ENCODE data around the gene TEK. TPM values are rescaled to one million over a fixed set of nuclear protein-coding genes. Genes with fewer than 3 reads are reported as not detected.

TEK gene
- total and polyA plus RNA-seq, 2 experiments from 2014 or later, result 2.0 to 5.6 TPM

GRCh38 chr9:27126670-27127069 is 17.6 kb downstream of the TEK start:
- H3K27me3 ChIP-seq, result no peaks in the 10 kb centered on the region
- no peaks in the 10 kb centered on the region for H3K9me3 ChIP-seq (ENCODE audit: low read depth)
- H2AFZ ChIP-seq, result no peak overlapping the region
- TF ChIP-seq EZH2 (IDR thresholded peaks at IDR 0.05; ENCODE audit: borderline replicate concordance), result no peak
- no peak for TF ChIP-seq CTCF (IDR thresholded peaks at IDR 0.05; ENCODE audit: poor library complexity)
- TF ChIP-seq EZH2phosphoT487 (IDR thresholded peaks at IDR 0.05; ENCODE audit: low read depth, severe bottlenecking, unreplicated experiment), result no peak
- no peaks in the 10 kb centered on the region for H3K4me1 ChIP-seq (ENCODE audit: insufficient read depth)
- no peaks in the 10 kb centered on the region for H3K9me2 ChIP-seq (replicated peaks; ENCODE audit: insufficient read depth)
- no peak for DNase-seq (ENCODE audit: low spot score)
- no peak overlapping the region for H3K4me2 ChIP-seq
- no peaks in the 10 kb centered on the region for H4K20me1 ChIP-seq (ENCODE audit: insufficient read depth, poor library complexity, severe bottlenecking)
- no peak overlapping the region for H3K27ac ChIP-seq
- no peaks in the 10 kb centered on the region for H3K79me2 ChIP-seq
- 63% methylated on average over 2 of the region's 2 CpGs for WGBS (ENCODE audit: low lambda C conversion rate, missing lambda C conversion rate)
- H3K36me3 ChIP-seq (replicated peaks; ENCODE audit: insufficient read depth, low read depth), result no peaks in the 10 kb centered on the region
- no peak overlapping the region for H3K4me3 ChIP-seq

- no peaks in the 10 kb centered on the region for H3K36me3 ChIP-seq (replicated peaks; ENCODE audit: insufficient read depth, low read depth)
- H3K27me3 ChIP-seq, result no peaks in the 10 kb centered on the region
- H3K9me2 ChIP-seq (replicated peaks; ENCODE audit: insufficient read depth), result no peaks in the 10 kb centered on the region
- no peak overlapping the region for H3K4me2 ChIP-seq
- H3K9me3 ChIP-seq (ENCODE audit: low read depth), result no peaks in the 10 kb centered on the region
- no peak overlapping the region for H3K27ac ChIP-seq
- H3K4me1 ChIP-seq (ENCODE audit: insufficient read depth), result no peaks in the 10 kb centered on the region
- WGBS (ENCODE audit: low lambda C conversion rate, missing lambda C conversion rate), result 73% methylated on average over 1 of the region's 1 CpG
- DNase-seq (ENCODE audit: low spot score), result no peak
- H2AFZ ChIP-seq, result no peak overlapping the region
- no peak overlapping the region for H3K4me3 ChIP-seq
- no peaks in the 10 kb centered on the region for H3K79me2 ChIP-seq
- H4K20me1 ChIP-seq (ENCODE audit: insufficient read depth, poor library complexity, severe bottlenecking), result no peaks in the 10 kb centered on the region
- no peak for TF ChIP-seq EZH2phosphoT487 (IDR thresholded peaks at IDR 0.05; ENCODE audit: low read depth, severe bottlenecking, unreplicated experiment)
Observed at GRCh38 chr9:27129221-27129620, 20.2 kb downstream of the TEK start.

GRCh38 chr9:27131731-27132130 is 22.7 kb downstream of the TEK start:
- Histone ChIP-seq H3K9me3 (ENCODE audit: low read depth) (no peaks in the 10 kb centered on the region), H3K4me1 (ENCODE audit: insufficient read depth) (no peaks in the 10 kb centered on the region), H3K4me2 (no peak overlapping the region), H3K36me3 (replicated peaks; ENCODE audit: insufficient read depth, low read depth) (no peaks in the 10 kb centered on the region), H3K79me2 (no peaks in the 10 kb centered on the region), H2AFZ (no peak overlapping the region), H3K9me2 (replicated peaks; ENCODE audit: insufficient read depth) (no peaks in the 10 kb centered on the region), H4K20me1 (ENCODE audit: insufficient read depth, poor library complexity, severe bottlenecking) (no peaks in the 10 kb centered on the region), H3K4me3 (no peak overlapping the region), H3K27ac (no peak overlapping the region), H3K27me3 (no peaks in the 10 kb centered on the region)
- TF ChIP-seq EZH2phosphoT487 (IDR thresholded peaks at IDR 0.05; ENCODE audit: low read depth, severe bottlenecking, unreplicated experiment) (no peak), EZH2 (IDR thresholded peaks at IDR 0.05; ENCODE audit: borderline replicate concordance) (no peak), CTCF (IDR thresholded peaks at IDR 0.05; ENCODE audit: poor library complexity) (no peak)
- 76% methylated on average over 4 of the region's 4 CpGs for WGBS (ENCODE audit: low lambda C conversion rate, missing lambda C conversion rate)
- DNase-seq (ENCODE audit: low spot score), result no peak

- no peaks in the 10 kb centered on the region for H3K9me2 ChIP-seq (replicated peaks; ENCODE audit: insufficient read depth)
- no peak overlapping the region for H3K4me2 ChIP-seq
- no peak for TF ChIP-seq EZH2 (IDR thresholded peaks at IDR 0.05; ENCODE audit: borderline replicate concordance)
- H3K27me3 ChIP-seq, result no peaks in the 10 kb centered on the region
- no peak overlapping the region for H3K27ac ChIP-seq
- H3K4me3 ChIP-seq, result no peak overlapping the region
- no peaks in the 10 kb centered on the region for H3K4me1 ChIP-seq (ENCODE audit: insufficient read depth)
- no peak overlapping the region for H2AFZ ChIP-seq
- H4K20me1 ChIP-seq (ENCODE audit: insufficient read depth, poor library complexity, severe bottlenecking), result no peaks in the 10 kb centered on the region
- no peaks in the 10 kb centered on the region for H3K79me2 ChIP-seq
- no peaks in the 10 kb centered on the region for H3K36me3 ChIP-seq (replicated peaks; ENCODE audit: insufficient read depth, low read depth)
- WGBS (ENCODE audit: low lambda C conversion rate, missing lambda C conversion rate), result 79% methylated on average over 4 of the region's 4 CpGs
- H3K9me3 ChIP-seq (ENCODE audit: low read depth), result no peaks in the 10 kb centered on the region
- DNase-seq (ENCODE audit: low spot score), result no peak
Observed at GRCh38 chr9:27133817-27134216, 24.8 kb downstream of the TEK start.
